Stomach (tissue), 9 donors: ENCODE results near the gene NPAS3. TPM values are rescaled to one million over a fixed set of nuclear protein-coding genes. Genes with fewer than 3 reads are reported as not detected.

ENCODE experiments used
- DNase-seq, 2 donors: peaks; one replicate each; pipeline versions ENCODE4 v3.0.0 to v3.0.0-alpha.2; 2013 to 2019
- H3K27ac ChIP-seq, 5 donors: fragments of 200-600 bp in 4 of 5; sonication (generic) in 4 of 5; one replicate each; pipeline ENCODE4 v1.5.1; 2013 to 2019; ENCODE audit warnings: mild to moderate bottlenecking in 1 of 5, moderate library complexity in 1 of 5
- H3K27me3 ChIP-seq, 3 donors: fragments of 200-600 bp; sonication (generic); one replicate each; pipeline ENCODE4 v1.5.1; 2017 to 2019; ENCODE audit warnings: mixed run types in 1 of 3
- H3K36me3 ChIP-seq, 4 donors: fragments of 200-600 bp; sonication (generic); 1 replicate in 3 of 4; 2 replicates in 1 of 4; pipeline ENCODE4 v1.5.1; 2016 to 2019
- H3K4me1 ChIP-seq, 4 donors: fragments of 200-600 bp; sonication (generic); one replicate each; pipeline ENCODE4 v1.5.1; 2016 to 2019
- H3K4me3 ChIP-seq, 4 donors: fragments of 200-600 bp; sonication (generic) in 3 of 4; one replicate each; pipeline ENCODE4 v1.5.1; 2016 to 2019; ENCODE audit warnings: mild to moderate bottlenecking in 1 of 4
- H3K9me3 ChIP-seq, 4 donors: fragments of 200-600 bp; sonication (generic); one replicate each; pipeline ENCODE4 v1.5.1; 2016 to 2019
- EP300 ChIP-seq: sonication (generic); formaldehyde crosslinking; IDR thresholded peaks from one replicate; pipeline ENCODE4 v1.6.1; 2017; ENCODE audit warnings: antibody characterized with exemption
- POLR2A ChIP-seq, 4 donors: fragments of 450-650 bp; IDR thresholded peaks; one replicate each; pipeline ENCODE4 v1.6.1; 2016; ENCODE audit warnings: antibody characterized with exemption in 4 of 4, control low read depth in 2 of 4, mild to moderate bottlenecking in 1 of 4, moderate library complexity in 1 of 4
- POLR2AphosphoS5 ChIP-seq, 3 donors: sonication (generic); formaldehyde crosslinking; IDR thresholded peaks; one replicate each; pipeline ENCODE4 v1.6.1; 2016; ENCODE audit warnings: antibody characterized with exemption in 3 of 3
- WGBS, 5 donors: extraction: QIAGEN DNeasy Blood & Tissue Kit in 3 of 5; methylation state at CpG; one replicate each; pipeline versions ENCODE4 v1.1.5 to v1.1.7; 2013 to 2018; 5-methylcytosine and 5-hydroxymethylcytosine counted together
- intact Hi-C: fragments of 100-400 bp; cut with DNase I; formaldehyde crosslinking; loops from one replicate; pipeline ENCODE4 v1.15.1; 2023; ENCODE audit warnings: low total_unique reads
- polyA plus RNA-seq, 3 donors: library from polyadenylated mRNA; stranded (reverse); fragments of 200-250 nt; gene quantifications; one replicate each; pipeline ENCODE4 v1.2.3, GENCODE V29; 2013
- total RNA-seq, 5 donors: library from RNA; depleted of rRNA; stranded (reverse); fragments of >200 nt; gene quantifications; one replicate each; pipeline versions ENCODE4 v1.1.0 to v1.2.3, GENCODE V29; 2014 to 2016
- TF ChIP-seq, protein P1 (sequence below), 7 experiments: fragments of 450-650 bp in 4 of 7; fragments of 200-600 bp in 3 of 7; sonication (generic) in 3 of 7; IDR thresholded peaks; one replicate each; pipeline ENCODE4 v1.5.1; 2016 to 2019; ENCODE audit warnings: antibody characterized with exemption in 7 of 7, control low read depth in 2 of 7, mild to moderate bottlenecking in 1 of 7
- donor health status: healthy with polysubstance abuse.
- donor health status: Bipolar disorder and iron deficiency.
- donor health status: healthy.

Gene NPAS3
- total and polyA plus RNA-seq, 8 donors: under 0.01 to 7.9 (median 0.76) TPM; not detected in 1

- H3K4me1 ChIP-seq: peaks cover 14 to 41% (median 31%) of the 10 kb centered on the region in 4 donors
- 4 to 12% (median 4%) methylated on average over 12 to 59 of the region's 59 CpGs for WGBS, 5 donors
- peak overlapping the region; percentile 48 to 59 (median 50) for H3K4me3 ChIP-seq
- H3K27me3 ChIP-seq: peaks cover 0 to 72% (median 39%) of the 10 kb centered on the region in 3 donors
- intact Hi-C loops: no loop called here
- DNase-seq: peak in 1 of 2 donors; percentile 57
- H3K36me3 ChIP-seq: no peaks in the 10 kb centered on the region
- H3K27ac ChIP-seq: peak overlapping the region in 2 of 5 donors; percentile 16 to 49
- H3K9me3 ChIP-seq: no peaks in the 10 kb centered on the region
- TF ChIP-seq, protein P1, sequence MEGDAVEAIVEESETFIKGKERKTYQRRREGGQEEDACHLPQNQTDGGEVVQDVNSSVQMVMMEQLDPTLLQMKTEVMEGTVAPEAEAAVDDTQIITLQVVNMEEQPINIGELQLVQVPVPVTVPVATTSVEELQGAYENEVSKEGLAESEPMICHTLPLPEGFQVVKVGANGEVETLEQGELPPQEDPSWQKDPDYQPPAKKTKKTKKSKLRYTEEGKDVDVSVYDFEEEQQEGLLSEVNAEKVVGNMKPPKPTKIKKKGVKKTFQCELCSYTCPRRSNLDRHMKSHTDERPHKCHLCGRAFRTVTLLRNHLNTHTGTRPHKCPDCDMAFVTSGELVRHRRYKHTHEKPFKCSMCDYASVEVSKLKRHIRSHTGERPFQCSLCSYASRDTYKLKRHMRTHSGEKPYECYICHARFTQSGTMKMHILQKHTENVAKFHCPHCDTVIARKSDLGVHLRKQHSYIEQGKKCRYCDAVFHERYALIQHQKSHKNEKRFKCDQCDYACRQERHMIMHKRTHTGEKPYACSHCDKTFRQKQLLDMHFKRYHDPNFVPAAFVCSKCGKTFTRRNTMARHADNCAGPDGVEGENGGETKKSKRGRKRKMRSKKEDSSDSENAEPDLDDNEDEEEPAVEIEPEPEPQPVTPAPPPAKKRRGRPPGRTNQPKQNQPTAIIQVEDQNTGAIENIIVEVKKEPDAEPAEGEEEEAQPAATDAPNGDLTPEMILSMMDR (IDR thresholded peaks at IDR 0.05): no peak
- TF ChIP-seq POLR2A (IDR thresholded peaks at IDR 0.05) (no peak), POLR2AphosphoS5 (IDR thresholded peaks at IDR 0.05) (no peak), EP300 (no peak)
Measured at GRCh38 chr14:32932914-32933628, 5.6 kb upstream of the NPAS3 start.

DNA sequence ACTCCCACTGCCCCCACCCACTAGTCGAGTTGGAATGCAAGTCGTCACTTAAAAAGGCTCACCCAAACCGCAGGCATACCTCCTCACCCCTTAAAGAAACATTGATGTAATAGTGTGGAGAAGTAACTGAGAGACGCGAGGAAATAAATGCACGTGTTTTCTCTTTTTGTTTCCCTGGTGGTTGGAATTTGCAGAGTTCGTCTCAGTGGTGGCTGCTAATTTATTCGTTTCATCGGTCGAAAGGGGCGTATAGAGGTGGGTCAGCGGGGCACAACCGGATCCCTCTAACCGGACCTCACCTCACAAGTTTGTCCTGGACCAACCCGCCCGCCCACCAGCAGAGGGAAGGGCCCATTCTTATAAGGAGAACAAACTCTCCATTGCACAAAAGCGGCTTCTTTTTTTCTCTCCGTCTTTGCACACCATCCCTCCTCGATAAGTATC lies 5.0 kb upstream of the NPAS3 start:
- Histone ChIP-seq H3K9me3 (no peaks in the 10 kb centered on the region), H3K4me1 (peaks cover 14 to 45% (median 35%) of the 10 kb centered on the region in 4 donors), H3K4me3 (peak overlapping the region; percentile 48 to 59 (median 50)), H3K27me3 (peaks cover 0 to 77% (median 43%) of the 10 kb centered on the region in 3 donors), H3K27ac (peak overlapping the region in 3 of 5 donors; percentile 16 to 43 (median 42)), H3K36me3 (no peaks in the 10 kb centered on the region)
- no peak for TF ChIP-seq POLR2A (IDR thresholded peaks at IDR 0.05)
- TF ChIP-seq, protein P1 (IDR thresholded peaks at IDR 0.05): peak in 1 of 7 experiments; percentile 14
- no peak for DNase-seq
- intact Hi-C loops: no loop called here
- 1 to 7% (median 2%) methylated on average over 19 of the region's 19 CpGs for WGBS, 5 donors

- peak in 1 of 2 donors; percentile 76 for DNase-seq
- TF ChIP-seq POLR2AphosphoS5 (IDR thresholded peaks at IDR 0.05): no peak
- TF ChIP-seq POLR2A (IDR thresholded peaks at IDR 0.05): no peak
- TF ChIP-seq EP300: no peak
- TF ChIP-seq, protein P1 (IDR thresholded peaks at IDR 0.05): no peak
- H3K27me3 ChIP-seq: peaks cover 0 to 77% (median 43%) of the 10 kb centered on the region in 3 donors
- H3K4me3 ChIP-seq: peak overlapping the region; percentile 48 to 59 (median 50)
- H3K4me1 ChIP-seq: peaks cover 14 to 45% (median 35%) of the 10 kb centered on the region in 4 donors
- 0 to 6% (median 1%) methylated on average over 25 to 72 of the region's 72 CpGs for WGBS, 5 donors
- no peaks in the 10 kb centered on the region for H3K9me3 ChIP-seq
- H3K27ac ChIP-seq: peak overlapping the region in 3 of 5 donors; percentile 16 to 43 (median 42)
- no peaks in the 10 kb centered on the region for H3K36me3 ChIP-seq
- intact Hi-C loops: no loop called here
Measured at GRCh38 chr14:32934073-32934880, 4.4 kb upstream of the NPAS3 start.

DNA sequence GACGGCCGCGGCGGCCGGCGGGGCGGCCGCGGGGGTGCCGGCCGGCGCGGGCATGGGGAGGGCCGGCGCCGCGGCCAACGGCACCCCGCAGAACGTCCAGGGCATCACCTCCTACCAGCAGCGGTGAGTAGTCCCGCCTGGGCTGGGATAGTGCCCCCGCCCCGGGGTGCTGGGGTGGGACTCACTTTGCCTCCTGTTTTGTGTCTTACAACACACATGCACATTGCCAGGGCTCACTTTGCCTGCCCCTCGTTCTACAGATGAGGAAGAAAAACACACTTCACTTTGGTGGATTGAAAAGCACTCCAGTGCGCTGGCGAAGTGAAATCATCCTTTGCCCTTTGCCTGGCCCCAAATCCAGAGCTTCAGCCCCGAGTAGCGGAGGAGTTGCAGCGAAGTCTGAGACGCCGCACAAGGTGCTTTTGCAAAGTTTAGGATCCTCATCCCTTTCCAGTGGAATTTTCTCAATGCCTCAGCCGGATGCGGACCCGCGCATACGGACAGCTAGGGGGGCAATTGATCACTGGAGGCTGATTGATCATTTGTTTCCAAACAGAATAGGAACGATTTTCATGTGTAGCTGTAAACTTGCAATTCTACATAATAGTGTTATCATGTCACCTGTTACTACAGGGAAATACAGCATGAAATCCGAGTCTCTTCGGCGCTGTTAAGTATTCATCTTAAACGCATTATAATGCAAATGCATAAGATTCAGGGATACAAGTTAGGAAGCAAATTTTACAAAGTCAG lies 3.6 kb upstream of the NPAS3 start:
- intact Hi-C loops: no loop called here
- DNase-seq: peak in 1 of 2 donors; percentile 43
- Histone ChIP-seq H3K9me3 (no peaks in the 10 kb centered on the region), H3K27ac (peak overlapping the region in 2 of 5 donors; percentile 5 to 42), H3K27me3 (peaks cover 0 to 84% (median 43%) of the 10 kb centered on the region in 3 donors), H3K36me3 (no peaks in the 10 kb centered on the region), H3K4me1 (peaks cover 14 to 50% (median 40%) of the 10 kb centered on the region in 4 donors), H3K4me3 (peak overlapping the region; percentile 48 to 59 (median 50))
- TF ChIP-seq, protein P1 (IDR thresholded peaks at IDR 0.05): no peak
- TF ChIP-seq POLR2A (IDR thresholded peaks at IDR 0.05) (no peak), EP300 (no peak), POLR2AphosphoS5 (IDR thresholded peaks at IDR 0.05) (no peak)
- WGBS, 5 donors: 4 to 10% (median 6%) methylated on average over 17 to 42 of the region's 42 CpGs
